H1 (cell line): ENCODE data around the gene DACH2.

ENCODE experiments used
- GTF2F1 ChIP-seq: IDR thresholded peaks from 2 replicates; pipeline ENCODE4 v1.6.1; 2012; ENCODE audit warnings: low read depth, low read length, improper control_type of control experiment, borderline replicate concordance
- POLR2AphosphoS5 ChIP-seq: IDR thresholded peaks from 2 replicates; pipeline ENCODE4 v1.6.1; 2011; ENCODE audit warnings: low read depth, low read length
- TEAD4 ChIP-seq: IDR thresholded peaks from 2 replicates; pipeline ENCODE4 v1.6.1; 2012; ENCODE audit warnings: low read depth, low read length, inconsistent platforms, mixed read lengths
- TF ChIP-seq, protein P1 (sequence below), 3 experiments: IDR thresholded peaks; 1 replicate in 2 of 3; 2 replicates in 1 of 3; pipeline versions ENCODE4 v1.5.1 to v1.6.1; 2011; ENCODE audit warnings: low read length in 3 of 3, mild to moderate bottlenecking in 3 of 3, inconsistent platforms in 2 of 3, low read depth in 1 of 3, moderate library complexity in 1 of 3; ENCODE audit not compliant: insufficient read depth in 1 of 3; ENCODE audit errors: control extremely low read depth in 1 of 3

DNA sequence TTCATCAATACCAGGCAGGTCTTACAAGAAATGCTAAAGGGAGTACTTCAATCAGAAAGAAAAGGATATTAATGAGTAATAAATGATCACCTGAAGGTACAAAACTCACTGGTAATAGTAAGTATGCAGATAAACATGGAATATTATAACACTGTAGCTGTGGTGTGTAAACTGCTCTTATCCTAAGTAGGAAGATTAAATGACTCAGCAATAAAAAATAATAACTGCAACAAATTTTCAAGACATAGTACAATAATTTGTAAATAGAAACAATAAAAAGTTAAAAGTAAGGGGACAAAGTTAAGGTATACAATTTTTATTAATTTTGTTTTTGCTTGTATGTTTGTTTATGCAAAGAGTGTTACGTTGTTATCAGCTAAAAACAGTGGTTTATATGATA lies 43.7 kb upstream of the DACH2 start:
- TF ChIP-seq TEAD4: no peak
- TF ChIP-seq, protein P1, sequence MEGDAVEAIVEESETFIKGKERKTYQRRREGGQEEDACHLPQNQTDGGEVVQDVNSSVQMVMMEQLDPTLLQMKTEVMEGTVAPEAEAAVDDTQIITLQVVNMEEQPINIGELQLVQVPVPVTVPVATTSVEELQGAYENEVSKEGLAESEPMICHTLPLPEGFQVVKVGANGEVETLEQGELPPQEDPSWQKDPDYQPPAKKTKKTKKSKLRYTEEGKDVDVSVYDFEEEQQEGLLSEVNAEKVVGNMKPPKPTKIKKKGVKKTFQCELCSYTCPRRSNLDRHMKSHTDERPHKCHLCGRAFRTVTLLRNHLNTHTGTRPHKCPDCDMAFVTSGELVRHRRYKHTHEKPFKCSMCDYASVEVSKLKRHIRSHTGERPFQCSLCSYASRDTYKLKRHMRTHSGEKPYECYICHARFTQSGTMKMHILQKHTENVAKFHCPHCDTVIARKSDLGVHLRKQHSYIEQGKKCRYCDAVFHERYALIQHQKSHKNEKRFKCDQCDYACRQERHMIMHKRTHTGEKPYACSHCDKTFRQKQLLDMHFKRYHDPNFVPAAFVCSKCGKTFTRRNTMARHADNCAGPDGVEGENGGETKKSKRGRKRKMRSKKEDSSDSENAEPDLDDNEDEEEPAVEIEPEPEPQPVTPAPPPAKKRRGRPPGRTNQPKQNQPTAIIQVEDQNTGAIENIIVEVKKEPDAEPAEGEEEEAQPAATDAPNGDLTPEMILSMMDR (IDR thresholded peaks at IDR 0.05; ENCODE audit: control extremely low read depth in 1 of 3, insufficient read depth in 1 of 3, low read depth in 1 of 3, low read length in 3 of 3): no peak
- no peak for TF ChIP-seq GTF2F1
- TF ChIP-seq POLR2AphosphoS5: no peak
